HG02943 (cell line): Measurements from ENCODE around the gene TEKT4.
A peak's percentile ranks its signal among the peaks of the same experiment; 100 is the strongest.
"Not testable (repeated sequence)": the region's sequence is repeated elsewhere in the genome, so short reads cannot be mapped to it uniquely, and the experiment has no call there.

Experiments
- ATAC-seq: cut with Tn5 transposase; IDR thresholded peaks from one replicate; pipeline ENCODE4 v1.9.1; 2021; ENCODE audit warnings: mild to moderate bottlenecking, low read depth, moderate library complexity; ENCODE audit not compliant: unreplicated experiment

TEKT4 gene, protein sequence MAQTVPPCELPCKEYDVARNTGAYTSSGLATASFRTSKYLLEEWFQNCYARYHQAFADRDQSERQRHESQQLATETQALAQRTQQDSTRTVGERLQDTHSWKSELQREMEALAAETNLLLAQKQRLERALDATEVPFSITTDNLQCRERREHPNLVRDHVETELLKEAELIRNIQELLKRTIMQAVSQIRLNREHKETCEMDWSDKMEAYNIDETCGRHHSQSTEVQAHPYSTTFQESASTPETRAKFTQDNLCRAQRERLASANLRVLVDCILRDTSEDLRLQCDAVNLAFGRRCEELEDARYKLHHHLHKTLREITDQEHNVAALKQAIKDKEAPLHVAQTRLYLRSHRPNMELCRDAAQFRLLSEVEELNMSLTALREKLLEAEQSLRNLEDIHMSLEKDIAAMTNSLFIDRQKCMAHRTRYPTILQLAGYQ

DNA sequence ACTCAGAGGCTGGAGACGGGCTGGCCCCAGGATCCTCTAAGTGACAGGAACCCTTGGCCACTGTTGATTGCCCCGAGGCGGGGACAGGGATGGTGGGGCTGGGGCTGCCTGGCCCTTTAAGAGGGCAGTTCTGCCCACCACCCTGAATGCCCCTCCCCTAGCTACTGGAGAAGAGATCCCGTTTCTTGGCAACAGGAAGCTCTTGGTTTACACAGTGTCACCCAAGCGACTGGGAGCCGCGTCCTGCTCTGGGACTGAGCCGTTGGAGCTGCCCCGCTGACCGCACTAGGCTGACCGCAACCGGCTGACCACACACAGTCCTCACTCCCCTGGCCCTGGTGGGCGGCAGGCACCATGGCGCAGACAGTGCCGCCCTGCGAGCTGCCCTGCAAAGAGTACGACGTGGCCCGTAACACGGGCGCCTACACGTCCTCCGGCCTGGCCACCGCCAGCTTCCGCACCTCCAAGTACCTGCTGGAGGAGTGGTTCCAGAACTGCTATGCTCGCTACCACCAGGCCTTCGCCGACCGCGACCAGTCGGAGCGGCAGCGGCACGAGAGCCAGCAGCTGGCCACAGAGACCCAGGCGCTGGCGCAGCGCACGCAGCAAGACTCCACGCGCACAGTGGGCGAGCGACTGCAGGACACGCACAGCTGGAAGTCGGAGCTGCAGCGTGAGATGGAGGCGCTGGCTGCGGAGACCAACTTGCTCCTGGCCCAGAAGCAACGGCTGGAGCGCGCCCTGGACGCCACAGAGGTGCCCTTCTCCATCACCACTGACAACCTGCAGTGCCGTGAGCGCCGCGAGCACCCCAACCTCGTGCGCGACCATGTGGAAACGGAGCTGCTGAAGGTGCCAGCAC is at the start of gene TEKT4:
Gene TEKT4, plus strand, starts transcription at position 205 of the 862 bp plus-strand sequence. Its CDS starts 150 bp downstream, at position 355.
- ATAC-seq, result no peak

DNA sequence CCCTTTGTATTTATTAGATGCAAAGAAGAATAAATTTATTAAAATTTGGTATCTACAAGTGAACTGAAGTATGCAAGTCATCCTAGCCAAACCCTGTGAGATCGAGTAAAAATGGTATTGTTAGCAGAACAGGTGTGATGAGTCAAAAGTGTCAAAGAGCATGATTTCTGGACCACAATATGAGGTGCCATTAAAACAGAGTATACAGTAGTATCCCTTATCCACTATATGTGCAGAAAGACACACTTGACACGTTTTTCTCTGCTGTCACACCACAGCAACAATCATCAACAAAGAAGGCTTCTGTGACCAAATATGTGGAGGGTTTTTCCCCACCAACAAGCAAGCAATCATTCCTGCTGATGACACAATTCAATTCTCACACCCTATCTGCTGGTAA is 32.0 kb upstream of the TEKT4 start:
- not testable (repeated sequence) for ATAC-seq

- ATAC-seq, result not testable (repeated sequence)
Observed at GRCh38 chr2:94856856-94857255, 14.4 kb upstream of the TEKT4 start.

DNA sequence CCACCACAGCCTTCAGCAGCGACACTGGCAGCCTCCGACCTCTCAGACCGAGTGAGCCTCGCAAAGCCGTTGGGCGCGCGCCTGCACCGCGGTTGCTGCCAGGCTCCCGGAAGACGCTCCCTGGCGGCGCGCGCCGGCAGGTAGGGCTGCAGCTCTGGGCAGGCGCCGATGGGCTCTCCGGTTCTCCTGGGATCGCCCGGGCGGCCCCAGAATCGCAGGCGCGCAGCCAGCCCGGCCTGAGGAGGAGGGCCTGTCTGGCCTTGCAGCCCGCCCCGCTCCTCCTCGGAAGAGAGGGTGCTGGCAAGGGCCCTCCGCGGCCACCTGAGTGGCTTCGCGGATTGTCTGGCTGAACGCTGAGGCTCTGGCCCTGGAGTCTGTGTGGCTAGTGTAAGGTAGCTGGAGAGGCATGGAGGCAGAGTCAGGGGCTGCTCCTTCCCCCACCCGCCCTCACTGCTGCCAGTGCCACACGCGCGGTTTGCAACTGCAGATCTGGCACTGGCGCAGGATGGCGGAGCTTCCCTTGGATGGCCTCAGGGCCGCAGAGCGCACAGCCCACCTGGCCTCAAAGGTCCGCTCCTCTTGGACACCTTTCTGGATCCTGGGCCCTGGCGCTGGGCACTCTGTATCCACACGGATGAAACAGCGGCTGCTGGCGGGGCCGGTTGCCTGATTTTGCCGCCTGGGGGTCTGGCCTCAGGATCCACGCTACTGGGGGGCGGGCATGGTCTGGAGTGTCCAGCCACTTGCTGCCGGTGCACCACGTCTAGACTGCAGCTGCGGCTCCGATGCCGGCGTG is 13.7 kb upstream of the TEKT4 start:
- not testable (repeated sequence) for ATAC-seq

DNA sequence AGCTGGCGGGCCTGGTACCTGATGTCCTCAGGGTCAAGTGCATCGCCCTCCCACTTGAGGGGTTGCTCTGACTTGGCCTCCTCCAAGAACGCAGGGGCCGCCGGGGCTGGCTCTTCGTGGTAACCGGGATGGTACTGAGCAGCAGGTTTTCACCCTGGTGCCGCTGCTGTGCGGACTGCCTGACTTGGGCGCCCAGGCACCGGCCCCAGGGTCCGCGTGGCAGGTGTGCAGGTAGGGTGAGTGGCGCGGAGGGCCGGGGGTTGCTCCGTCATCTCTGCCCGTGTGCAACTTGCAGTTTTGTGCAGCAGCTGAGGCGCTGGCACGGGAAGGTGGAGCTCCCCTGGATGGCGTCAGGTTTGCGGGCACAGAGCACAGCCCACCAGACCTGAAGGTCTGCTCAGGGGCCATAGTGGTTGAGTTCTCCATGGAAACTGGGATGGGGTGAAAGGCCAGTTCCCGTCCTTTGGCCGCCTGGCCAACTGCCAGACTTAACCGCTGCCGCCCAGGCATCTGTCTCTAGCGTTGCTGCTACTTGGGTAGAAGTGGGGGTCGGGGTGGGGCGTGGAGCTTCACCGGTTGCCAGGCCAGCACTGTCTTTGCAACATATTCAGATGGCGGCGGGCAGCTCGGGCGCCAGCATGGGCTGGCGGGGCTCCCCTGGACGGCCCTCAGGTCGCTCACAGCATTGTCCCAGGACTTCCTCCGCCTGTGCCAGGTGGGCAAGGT is 12.9 kb upstream of the TEKT4 start:
- ATAC-seq, result not testable (repeated sequence)

- no peak for ATAC-seq
Observed at GRCh38 chr2:94861308-94862152, 9.7 kb upstream of the TEKT4 start.

DNA sequence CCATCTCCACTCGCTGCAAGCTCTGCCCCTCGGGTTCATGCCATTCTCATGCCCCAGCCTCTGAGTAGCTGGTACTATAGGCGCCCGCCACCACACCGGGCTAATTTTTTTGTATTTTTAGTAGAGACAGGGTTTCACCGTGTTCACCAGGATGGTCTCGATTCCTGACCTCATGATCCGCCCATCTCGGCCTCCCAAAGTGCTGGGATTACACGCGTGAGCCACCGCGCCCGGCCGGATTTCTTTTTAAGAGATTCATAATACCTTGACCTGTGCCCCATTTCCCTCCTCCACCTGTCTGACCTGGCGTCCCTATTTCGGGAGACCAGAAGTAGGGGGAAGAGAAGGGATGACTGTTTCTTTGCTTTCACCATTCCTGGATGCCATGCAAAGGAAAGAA is 8.3 kb upstream of the TEKT4 start:
- not testable (repeated sequence) for ATAC-seq

DNA sequence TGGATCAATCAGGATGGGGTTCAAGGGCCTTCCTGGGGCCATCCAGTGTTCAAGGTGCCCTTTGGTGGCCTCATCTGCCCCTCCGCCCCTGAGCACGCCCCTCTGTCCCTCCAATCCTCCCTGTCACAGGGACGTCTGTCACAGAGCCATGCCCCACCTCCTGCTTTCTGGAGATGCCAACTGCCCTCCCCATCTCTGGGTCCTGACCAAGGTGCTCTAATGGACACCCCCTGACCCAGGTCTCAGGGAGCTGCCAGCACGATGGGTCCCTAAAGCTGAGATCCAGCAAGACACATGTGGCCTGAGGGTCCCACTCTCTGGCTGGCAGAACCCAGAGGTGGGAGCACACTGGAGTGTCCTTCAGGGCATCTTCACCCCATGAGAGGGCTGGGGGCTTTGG is 2.1 kb upstream of the TEKT4 start:
- no peak for ATAC-seq

GRCh38 chr2:94869552-94870439 is 1.4 kb upstream of the TEKT4 start:
- ATAC-seq, result no peak

GRCh38 chr2:94870440-94871225 is 597 bp upstream of the TEKT4 start:
- no peak for ATAC-seq

DNA sequence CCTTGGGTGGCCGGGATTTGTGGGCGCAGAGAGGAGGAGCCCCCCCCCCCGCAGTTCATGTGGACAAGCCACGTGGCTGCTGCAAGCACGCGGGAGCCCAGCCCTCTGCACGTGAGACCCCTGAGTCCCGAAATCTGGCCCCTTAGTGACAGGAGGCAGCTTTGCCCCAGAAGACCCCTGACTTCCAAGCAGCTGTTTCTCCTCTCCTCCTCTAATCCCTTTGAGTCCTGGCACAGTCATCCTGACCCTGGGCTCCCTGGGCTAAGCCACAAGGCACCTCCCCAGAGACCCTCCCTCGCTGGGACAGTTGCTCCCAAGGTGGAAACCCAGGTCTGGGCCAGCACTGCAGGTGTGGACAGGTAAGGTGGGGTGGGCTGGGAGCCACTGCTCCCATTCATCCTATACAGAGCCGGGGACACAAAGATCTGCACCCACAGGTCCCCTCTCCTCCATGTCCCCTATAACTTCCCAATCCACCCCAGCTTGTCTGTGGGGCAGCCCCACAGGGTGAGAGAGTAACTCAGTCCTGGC is 923 bp downstream of the TEKT4 start:
- no peak for ATAC-seq

DNA sequence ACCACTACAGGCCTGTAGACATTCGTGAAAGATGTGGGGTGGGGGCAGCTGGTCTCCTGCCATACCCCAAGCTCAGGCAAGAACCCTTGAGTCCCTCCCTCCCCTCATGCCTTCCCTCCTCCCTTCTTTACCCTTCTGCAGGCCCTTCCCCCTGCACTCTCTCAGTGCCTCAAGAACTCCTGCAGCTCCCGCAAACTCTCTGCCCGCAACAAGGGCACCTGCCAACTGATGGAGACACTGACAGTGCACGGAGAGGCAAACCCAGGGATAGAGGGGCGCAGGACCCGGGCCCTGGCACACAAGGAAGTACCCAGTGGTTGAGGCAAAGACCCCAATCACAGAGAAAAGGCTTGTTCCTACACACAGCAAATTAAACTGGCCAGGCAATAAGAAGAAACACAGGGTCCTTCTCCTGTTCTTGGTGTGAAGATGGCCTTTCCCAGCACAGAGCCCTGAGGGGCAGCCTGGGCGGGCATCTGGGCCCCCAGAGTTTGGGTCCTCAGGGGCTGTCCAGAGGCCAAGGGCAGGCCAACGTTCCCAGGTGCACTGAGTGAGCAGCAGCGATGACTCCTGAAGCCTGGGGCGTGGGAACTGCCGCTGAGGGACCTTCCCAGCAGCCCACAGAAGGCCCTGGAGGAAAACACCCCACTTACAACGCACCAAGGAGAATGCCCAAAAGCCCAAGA is 1.6 kb downstream of the TEKT4 start:
- ATAC-seq, result no peak

DNA sequence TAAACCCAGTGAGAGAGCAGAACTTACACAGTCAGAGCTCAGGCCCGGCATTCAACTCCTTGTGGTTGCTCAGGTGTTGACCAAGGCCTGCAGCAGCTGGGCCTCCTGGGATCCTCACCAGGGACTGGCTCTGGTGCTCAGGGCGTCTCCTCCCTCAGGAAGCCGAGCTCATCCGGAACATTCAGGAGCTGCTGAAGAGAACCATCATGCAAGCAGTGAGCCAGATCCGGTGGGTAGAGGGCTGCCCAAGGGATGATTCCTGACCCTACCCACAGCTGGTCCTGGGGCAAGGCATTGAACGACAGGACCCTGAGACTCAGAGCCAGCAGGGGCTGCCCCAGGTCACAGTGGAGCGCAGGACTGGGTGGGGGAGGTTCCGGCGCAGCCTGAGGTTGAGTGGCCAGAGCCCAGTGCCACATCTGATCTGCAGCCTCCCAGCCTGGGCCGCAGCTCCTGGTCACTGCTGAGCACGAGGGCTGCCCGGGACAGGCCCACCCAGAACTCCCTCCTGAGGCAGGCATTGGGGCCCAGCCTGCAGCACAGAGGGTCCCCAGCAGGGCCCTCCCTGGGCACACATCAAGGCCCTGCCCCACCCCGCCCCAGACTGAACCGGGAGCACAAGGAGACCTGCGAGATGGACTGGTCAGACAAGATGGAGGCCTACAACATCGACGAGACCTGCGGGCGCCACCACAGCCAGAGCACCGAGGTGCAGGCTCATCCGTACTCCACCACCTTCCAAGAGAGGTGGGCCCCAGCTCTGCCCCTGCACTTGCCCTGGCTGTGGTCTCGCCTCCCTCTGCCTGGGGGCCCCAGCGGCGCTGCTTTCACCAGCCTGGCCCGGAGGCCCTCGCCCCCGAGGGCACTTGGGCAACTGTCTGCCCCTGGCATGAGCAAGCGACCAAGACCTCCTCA is 2.4 kb downstream of the TEKT4 start:
- ATAC-seq, result no peak

GRCh38 chr2:94874277-94874997 is 3.2 kb downstream of the TEKT4 start:
- ATAC-seq, result peak; percentile 83
